ENCODE results near the gene PARD3. TPM values are rescaled to one million over a fixed set of nuclear protein-coding genes. Genes with fewer than 3 reads are reported as not detected.

The PARD3 gene
- total RNA-seq, 1 experiment from 2014 or later = 51.8 TPM

DNA sequence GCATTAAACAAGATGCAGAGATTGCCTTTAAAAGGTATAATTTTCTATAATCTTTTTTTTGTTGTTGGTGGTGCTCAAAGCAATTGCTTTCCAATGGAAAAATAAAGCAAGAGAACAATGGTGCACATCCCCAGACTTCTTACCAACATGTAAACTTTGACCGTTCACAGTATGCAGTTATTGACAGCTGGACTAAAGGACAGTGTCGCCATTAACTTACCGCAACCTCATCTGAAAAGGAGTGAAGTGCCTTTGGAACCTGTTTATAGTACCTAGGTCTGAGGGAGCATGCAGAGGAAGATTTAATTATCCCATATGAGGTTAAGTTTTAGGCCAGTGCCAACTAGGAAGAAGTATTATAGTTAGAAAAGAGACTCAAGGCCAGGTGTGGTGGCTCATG is 654.5 kb downstream of the PARD3 start:
- Mint-ChIP-seq H3K9me3 (peaks cover 5% of the 10 kb centered on the region), H3K27me3 (ENCODE audit: low read depth) (no peaks in the 10 kb centered on the region), H3K4me1 (peaks cover 20% of the 10 kb centered on the region), H3K27ac (no peak overlapping the region), H3K36me3 (peaks cover 7% of the 10 kb centered on the region; the same call in 1 of the 2 replicates), H3K4me3 (no peak overlapping the region)
- CTCF ChIA-PET = no interaction called here
- no peak for DNase-seq (ENCODE audit: low spot score)
- no peak for ATAC-seq
- TF ChIP-seq, protein P1, sequence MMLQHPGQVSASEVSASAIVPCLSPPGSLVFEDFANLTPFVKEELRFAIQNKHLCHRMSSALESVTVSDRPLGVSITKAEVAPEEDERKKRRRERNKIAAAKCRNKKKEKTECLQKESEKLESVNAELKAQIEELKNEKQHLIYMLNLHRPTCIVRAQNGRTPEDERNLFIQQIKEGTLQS (CRISPR knock-in tag; conservative IDR thresholded peaks at IDR 0.05) = no peak
- TF ChIP-seq GABPB1 (CRISPR knock-in tag; IDR thresholded peaks at IDR 0.05) = no peak
- TF ChIP-seq, protein P2, sequence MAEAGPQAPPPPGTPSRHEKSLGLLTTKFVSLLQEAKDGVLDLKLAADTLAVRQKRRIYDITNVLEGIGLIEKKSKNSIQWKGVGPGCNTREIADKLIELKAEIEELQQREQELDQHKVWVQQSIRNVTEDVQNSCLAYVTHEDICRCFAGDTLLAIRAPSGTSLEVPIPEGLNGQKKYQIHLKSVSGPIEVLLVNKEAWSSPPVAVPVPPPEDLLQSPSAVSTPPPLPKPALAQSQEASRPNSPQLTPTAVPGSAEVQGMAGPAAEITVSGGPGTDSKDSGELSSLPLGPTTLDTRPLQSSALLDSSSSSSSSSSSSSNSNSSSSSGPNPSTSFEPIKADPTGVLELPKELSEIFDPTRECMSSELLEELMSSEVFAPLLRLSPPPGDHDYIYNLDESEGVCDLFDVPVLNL (CRISPR knock-in tag; IDR thresholded peaks at IDR 0.05; ENCODE audit: borderline replicate concordance, low read depth) = no peak
- TF ChIP-seq, protein P3, sequence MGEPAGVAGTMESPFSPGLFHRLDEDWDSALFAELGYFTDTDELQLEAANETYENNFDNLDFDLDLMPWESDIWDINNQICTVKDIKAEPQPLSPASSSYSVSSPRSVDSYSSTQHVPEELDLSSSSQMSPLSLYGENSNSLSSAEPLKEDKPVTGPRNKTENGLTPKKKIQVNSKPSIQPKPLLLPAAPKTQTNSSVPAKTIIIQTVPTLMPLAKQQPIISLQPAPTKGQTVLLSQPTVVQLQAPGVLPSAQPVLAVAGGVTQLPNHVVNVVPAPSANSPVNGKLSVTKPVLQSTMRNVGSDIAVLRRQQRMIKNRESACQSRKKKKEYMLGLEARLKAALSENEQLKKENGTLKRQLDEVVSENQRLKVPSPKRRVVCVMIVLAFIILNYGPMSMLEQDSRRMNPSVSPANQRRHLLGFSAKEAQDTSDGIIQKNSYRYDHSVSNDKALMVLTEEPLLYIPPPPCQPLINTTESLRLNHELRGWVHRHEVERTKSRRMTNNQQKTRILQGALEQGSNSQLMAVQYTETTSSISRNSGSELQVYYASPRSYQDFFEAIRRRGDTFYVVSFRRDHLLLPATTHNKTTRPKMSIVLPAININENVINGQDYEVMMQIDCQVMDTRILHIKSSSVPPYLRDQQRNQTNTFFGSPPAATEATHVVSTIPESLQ (CRISPR knock-in tag; IDR thresholded peaks at IDR 0.05) = no peak
- no peak for TF ChIP-seq ZNF232 (CRISPR knock-in tag; IDR thresholded peaks at IDR 0.05)
- TF ChIP-seq JUN (CRISPR knock-in tag; IDR thresholded peaks at IDR 0.05) = no peak
- TF ChIP-seq, protein P4, sequence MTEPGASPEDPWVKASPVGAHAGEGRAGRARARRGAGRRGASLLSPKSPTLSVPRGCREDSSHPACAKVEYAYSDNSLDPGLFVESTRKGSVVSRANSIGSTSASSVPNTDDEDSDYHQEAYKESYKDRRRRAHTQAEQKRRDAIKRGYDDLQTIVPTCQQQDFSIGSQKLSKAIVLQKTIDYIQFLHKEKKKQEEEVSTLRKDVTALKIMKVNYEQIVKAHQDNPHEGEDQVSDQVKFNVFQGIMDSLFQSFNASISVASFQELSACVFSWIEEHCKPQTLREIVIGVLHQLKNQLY (CRISPR knock-in tag; IDR thresholded peaks at IDR 0.05) = no peak
- TF ChIP-seq, protein P5, sequence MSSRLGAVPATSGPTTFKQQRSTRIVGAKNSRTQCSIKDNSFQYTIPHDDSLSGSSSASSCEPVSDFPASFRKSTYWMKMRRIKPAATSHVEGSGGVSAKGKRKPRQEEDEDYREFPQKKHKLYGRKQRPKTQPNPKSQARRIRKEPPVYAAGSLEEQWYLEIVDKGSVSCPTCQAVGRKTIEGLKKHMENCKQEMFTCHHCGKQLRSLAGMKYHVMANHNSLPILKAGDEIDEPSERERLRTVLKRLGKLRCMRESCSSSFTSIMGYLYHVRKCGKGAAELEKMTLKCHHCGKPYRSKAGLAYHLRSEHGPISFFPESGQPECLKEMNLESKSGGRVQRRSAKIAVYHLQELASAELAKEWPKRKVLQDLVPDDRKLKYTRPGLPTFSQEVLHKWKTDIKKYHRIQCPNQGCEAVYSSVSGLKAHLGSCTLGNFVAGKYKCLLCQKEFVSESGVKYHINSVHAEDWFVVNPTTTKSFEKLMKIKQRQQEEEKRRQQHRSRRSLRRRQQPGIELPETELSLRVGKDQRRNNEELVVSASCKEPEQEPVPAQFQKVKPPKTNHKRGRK (CRISPR knock-in tag; IDR thresholded peaks at IDR 0.05; ENCODE audit: borderline replicate concordance) = no peak
- POLR2A ChIA-PET = no interaction called here

DNA sequence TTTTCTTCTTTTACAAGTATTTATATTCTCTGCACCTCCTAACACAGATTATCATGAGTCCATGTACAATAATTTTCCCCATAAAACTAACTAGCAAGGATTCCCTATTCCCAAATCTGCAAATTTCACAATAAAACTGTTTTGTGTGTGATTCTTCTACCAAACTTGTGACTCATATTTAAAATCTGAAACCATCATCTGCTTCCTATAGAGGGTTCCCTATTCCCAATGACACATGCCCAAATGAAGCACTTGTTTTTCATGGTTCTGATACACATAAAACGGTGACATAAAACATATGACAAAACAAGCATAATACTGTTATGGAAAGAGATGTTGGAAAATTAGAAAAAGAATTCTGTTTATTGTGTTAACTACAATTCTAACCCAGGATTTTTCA is 657.6 kb downstream of the PARD3 start:
- ChIA-PET CTCF (no interaction called here), POLR2A (no interaction called here)
- peaks cover 6% of the 10 kb centered on the region; the same call in 1 of the 2 replicates for H3K36me3 Mint-ChIP-seq
- peaks cover 3% of the 10 kb centered on the region for H3K9me3 Mint-ChIP-seq
- ATAC-seq (no peak), DNase-seq (ENCODE audit: low spot score) (no peak)
- TF ChIP-seq, protein P6, sequence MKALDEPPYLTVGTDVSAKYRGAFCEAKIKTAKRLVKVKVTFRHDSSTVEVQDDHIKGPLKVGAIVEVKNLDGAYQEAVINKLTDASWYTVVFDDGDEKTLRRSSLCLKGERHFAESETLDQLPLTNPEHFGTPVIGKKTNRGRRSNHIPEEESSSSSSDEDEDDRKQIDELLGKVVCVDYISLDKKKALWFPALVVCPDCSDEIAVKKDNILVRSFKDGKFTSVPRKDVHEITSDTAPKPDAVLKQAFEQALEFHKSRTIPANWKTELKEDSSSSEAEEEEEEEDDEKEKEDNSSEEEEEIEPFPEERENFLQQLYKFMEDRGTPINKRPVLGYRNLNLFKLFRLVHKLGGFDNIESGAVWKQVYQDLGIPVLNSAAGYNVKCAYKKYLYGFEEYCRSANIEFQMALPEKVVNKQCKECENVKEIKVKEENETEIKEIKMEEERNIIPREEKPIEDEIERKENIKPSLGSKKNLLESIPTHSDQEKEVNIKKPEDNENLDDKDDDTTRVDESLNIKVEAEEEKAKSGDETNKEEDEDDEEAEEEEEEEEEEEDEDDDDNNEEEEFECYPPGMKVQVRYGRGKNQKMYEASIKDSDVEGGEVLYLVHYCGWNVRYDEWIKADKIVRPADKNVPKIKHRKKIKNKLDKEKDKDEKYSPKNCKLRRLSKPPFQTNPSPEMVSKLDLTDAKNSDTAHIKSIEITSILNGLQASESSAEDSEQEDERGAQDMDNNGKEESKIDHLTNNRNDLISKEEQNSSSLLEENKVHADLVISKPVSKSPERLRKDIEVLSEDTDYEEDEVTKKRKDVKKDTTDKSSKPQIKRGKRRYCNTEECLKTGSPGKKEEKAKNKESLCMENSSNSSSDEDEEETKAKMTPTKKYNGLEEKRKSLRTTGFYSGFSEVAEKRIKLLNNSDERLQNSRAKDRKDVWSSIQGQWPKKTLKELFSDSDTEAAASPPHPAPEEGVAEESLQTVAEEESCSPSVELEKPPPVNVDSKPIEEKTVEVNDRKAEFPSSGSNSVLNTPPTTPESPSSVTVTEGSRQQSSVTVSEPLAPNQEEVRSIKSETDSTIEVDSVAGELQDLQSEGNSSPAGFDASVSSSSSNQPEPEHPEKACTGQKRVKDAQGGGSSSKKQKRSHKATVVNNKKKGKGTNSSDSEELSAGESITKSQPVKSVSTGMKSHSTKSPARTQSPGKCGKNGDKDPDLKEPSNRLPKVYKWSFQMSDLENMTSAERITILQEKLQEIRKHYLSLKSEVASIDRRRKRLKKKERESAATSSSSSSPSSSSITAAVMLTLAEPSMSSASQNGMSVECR (CRISPR knock-in tag; IDR thresholded peaks at IDR 0.05; ENCODE audit: borderline replicate concordance) = no peak
- TF ChIP-seq, protein P7, sequence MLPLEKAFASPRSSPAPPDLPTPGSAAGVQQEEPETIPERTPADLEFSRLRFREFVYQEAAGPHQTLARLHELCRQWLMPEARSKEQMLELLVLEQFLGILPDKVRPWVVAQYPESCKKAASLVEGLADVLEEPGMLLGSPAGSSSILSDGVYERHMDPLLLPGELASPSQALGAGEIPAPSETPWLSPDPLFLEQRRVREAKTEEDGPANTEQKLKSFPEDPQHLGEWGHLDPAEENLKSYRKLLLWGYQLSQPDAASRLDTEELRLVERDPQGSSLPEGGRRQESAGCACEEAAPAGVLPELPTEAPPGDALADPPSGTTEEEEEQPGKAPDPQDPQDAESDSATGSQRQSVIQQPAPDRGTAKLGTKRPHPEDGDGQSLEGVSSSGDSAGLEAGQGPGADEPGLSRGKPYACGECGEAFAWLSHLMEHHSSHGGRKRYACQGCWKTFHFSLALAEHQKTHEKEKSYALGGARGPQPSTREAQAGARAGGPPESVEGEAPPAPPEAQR (CRISPR knock-in tag; IDR thresholded peaks at IDR 0.05) = no peak
- TF ChIP-seq IRF2 (CRISPR knock-in tag; IDR thresholded peaks at IDR 0.05; ENCODE audit: borderline replicate concordance, low read depth) = no peak
- H3K4me1 Mint-ChIP-seq = peaks cover 17% of the 10 kb centered on the region
- no peak overlapping the region for H3K4me3 Mint-ChIP-seq
- no peak overlapping the region for H3K27ac Mint-ChIP-seq
- H3K27me3 Mint-ChIP-seq (ENCODE audit: low read depth) = no peaks in the 10 kb centered on the region
